ENCODE data around the gene LYRM4. TPM values are rescaled to one million over a fixed set of nuclear protein-coding genes. Genes with fewer than 3 reads are reported as not detected.

LYRM4 gene
- total RNA-seq, 1 experiment from 2014 or later, result 44.3 TPM

DNA sequence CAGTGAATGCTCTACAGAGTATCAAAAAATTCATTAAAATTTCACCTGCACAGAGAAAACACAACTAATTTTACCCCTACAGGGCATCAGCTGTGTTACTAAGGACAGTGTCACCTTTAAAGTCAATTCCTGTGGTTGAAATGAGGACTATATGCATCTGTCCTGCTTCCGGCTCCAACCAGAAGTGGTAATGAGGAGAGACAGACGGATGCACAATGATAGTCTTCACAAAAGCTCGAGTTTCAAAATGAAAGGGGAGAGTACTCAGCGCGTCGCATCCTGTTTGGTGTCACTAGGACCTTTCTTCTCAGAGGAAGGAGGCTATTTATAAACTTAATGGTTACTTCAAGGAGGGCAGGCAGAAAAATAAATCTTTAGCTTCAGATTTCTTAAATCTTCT is 86.5 kb downstream of the LYRM4 start:
- Histone ChIP-seq H3K4ac (ENCODE audit: low read depth, low read length) (no peak overlapping the region), H2AFZ (ENCODE audit: low read length) (no peak overlapping the region), H4K5ac (ENCODE audit: insufficient read length, low read depth, low read length) (no peak overlapping the region), H3K18ac (ENCODE audit: insufficient read length, low read depth, low read length) (no peak overlapping the region), H3K14ac (ENCODE audit: insufficient read depth, low read length) (no peak overlapping the region), H2BK5ac (ENCODE audit: insufficient read length, low read length) (no peak overlapping the region), H3K27ac (ENCODE audit: insufficient read length, low read depth, low read length) (no peak overlapping the region), H3K4me2 (ENCODE audit: insufficient read depth, insufficient read length, low read length) (no peak overlapping the region), H3K4me1 (ENCODE audit: insufficient read depth, low read length) (peaks cover 2% of the 10 kb centered on the region; the same call in 1 of the 2 replicates), H3K9me3 (ENCODE audit: control insufficient read depth, low read depth, low read length) (no peaks in the 10 kb centered on the region), H3K23me2 (ENCODE audit: insufficient read length, low read depth, low read length, poor library complexity, severe bottlenecking) (no peaks in the 10 kb centered on the region), H3K9ac (ENCODE audit: extremely low read depth, insufficient read length, low read length) (no peak overlapping the region), H2BK20ac (ENCODE audit: low read depth, low read length, poor library complexity, severe bottlenecking) (no peak overlapping the region), H4K20me1 (ENCODE audit: control insufficient read depth, insufficient read depth, insufficient read length) (no peaks in the 10 kb centered on the region), H3K23ac (ENCODE audit: insufficient read length, low read depth, low read length) (no peak overlapping the region), H3K79me2 (ENCODE audit: insufficient read depth, low read length) (no peaks in the 10 kb centered on the region), H2BK120ac (ENCODE audit: low read depth, low read length, poor library complexity, severe bottlenecking) (no peak overlapping the region), H3K79me1 (ENCODE audit: insufficient read depth, low read depth, low read length, poor library complexity, severe bottlenecking) (no peaks in the 10 kb centered on the region), H4K91ac (ENCODE audit: insufficient read length, low read depth, low read length) (no peak overlapping the region), H4K8ac (replicated peaks; ENCODE audit: insufficient read length, low read depth, low read length) (no peak overlapping the region), H2BK12ac (ENCODE audit: insufficient read length, low read depth, low read length) (no peak overlapping the region), H2BK15ac (ENCODE audit: low read depth, low read length) (no peak overlapping the region), H3K56ac (ENCODE audit: insufficient read length, low read depth, low read length) (no peak overlapping the region), H3T11ph (ENCODE audit: low read length) (no peak overlapping the region), H2AK5ac (ENCODE audit: insufficient read length, low read length) (no peak overlapping the region), H3K27me3 (ENCODE audit: insufficient read depth, low read length) (no peaks in the 10 kb centered on the region)
- Mint-ChIP-seq H3K36me3 (ENCODE audit: insufficient read depth in 1 of 3, low read depth in 3 of 3) (no peaks in the 10 kb centered on the region; a peak in 1 of 7 replicates), H3K4me1 (peaks cover 6 to 25% of the 10 kb centered on the region in 2 experiments), H3K27me3 (ENCODE audit: low read depth) (no peaks in the 10 kb centered on the region), H3K9me3 (no peaks in the 10 kb centered on the region), H3K27ac (peak overlapping the region in 1 of 3 experiments; percentile 58; a peak in 1 of 7 replicates), H3K4me3 (no peak overlapping the region)
- no CpG with 5 or more reads among the region's 6 CpGs for WGBS (ENCODE audit: extremely low coverage, insufficient read length, low lambda C conversion rate)
- TF ChIP-seq CTCF (conservative IDR thresholded peaks at IDR 0.05), result no peak
- DNase-seq, result no peak

Measured in H9 (cell line).